Upper lobe of left lung (tissue), 6 donors: ENCODE data around the gene MAP3K14. TPM values are rescaled to one million over a fixed set of nuclear protein-coding genes. Genes with fewer than 3 reads are reported as not detected.

Experiments used
- ATAC-seq, 2 donors: fragments of 200-7000 bp; cut with Tn5 transposase; one replicate each; pipeline ENCODE4 v1.9.1; 2022; ENCODE audit warnings: mild to moderate bottlenecking in 2 of 2, moderate library complexity in 2 of 2; ENCODE audit not compliant: low FRiP score in 2 of 2
- DNase-seq, 2 donors: peaks; one replicate each; pipeline ENCODE4 v3.0.0-alpha.2; 2019 to 2020
- H3K27ac ChIP-seq, 4 donors: fragments of 200-600 bp; sonication (generic); one replicate each; pipeline ENCODE4 v1.5.1; 2016 to 2019
- H3K27me3 ChIP-seq, 4 donors: fragments of 200-600 bp; sonication (generic); one replicate each; pipeline ENCODE4 v1.5.1; 2017 to 2019
- H3K36me3 ChIP-seq, 4 donors: fragments of 200-600 bp; sonication (generic); one replicate each; pipeline ENCODE4 v1.5.1; 2016 to 2019
- H3K4me1 ChIP-seq, 4 donors: fragments of 200-600 bp; sonication (generic); one replicate each; pipeline ENCODE4 v1.5.1; 2018 to 2019
- H3K4me3 ChIP-seq, 4 donors: fragments of 200-600 bp; sonication (generic); one replicate each; pipeline ENCODE4 v1.5.1; 2017 to 2019; ENCODE audit warnings: mild to moderate bottlenecking in 2 of 4, moderate library complexity in 1 of 4
- H3K9me3 ChIP-seq, 4 donors: fragments of 200-600 bp; sonication (generic); one replicate each; pipeline ENCODE4 v1.5.1; 2018 to 2019
- CTCF ChIP-seq, 6 experiments: fragments of 450-650 bp in 4 of 6; fragments of 200-600 bp in 2 of 6; sonication (generic) in 2 of 6; IDR thresholded peaks; one replicate each; pipeline ENCODE4 v1.5.1; 2016 to 2019; ENCODE audit warnings: antibody characterized with exemption in 6 of 6
- EP300 ChIP-seq, 4 donors: sonication (generic); formaldehyde crosslinking; IDR thresholded peaks; one replicate each; pipeline ENCODE4 v1.5.1; 2017; ENCODE audit warnings: antibody characterized with exemption in 4 of 4, control low read depth in 2 of 4
- POLR2A ChIP-seq, 4 donors: fragments of 450-650 bp; IDR thresholded peaks; one replicate each; pipeline ENCODE4 v1.5.1; 2016 to 2017; ENCODE audit warnings: antibody characterized with exemption in 4 of 4, mild to moderate bottlenecking in 2 of 4
- POLR2AphosphoS5 ChIP-seq, 2 donors: sonication (generic); formaldehyde crosslinking; IDR thresholded peaks; one replicate each; pipeline ENCODE4 v1.5.1; 2017; ENCODE audit warnings: antibody characterized with exemption in 2 of 2
- WGBS, 2 donors: methylation state at CpG; one replicate each; pipeline ENCODE4 v1.1.5; 2017 to 2018; 5-methylcytosine and 5-hydroxymethylcytosine counted together
- total RNA-seq, 6 donors: library from RNA; depleted of rRNA in 4 of 6; stranded (reverse); fragments of >200 nt in 4 of 6; gene quantifications; one replicate each; pipeline versions ENCODE4 v1.1.0 to v1.2.1, GENCODE V29; 2016 to 2021
- donor health status: DM: no; HTN: no; CAD: no; lungs with moderate emphysema.
- donor health status: DM: no; HTN: yes; CAD: no; lungs with severe emphysema.

Gene MAP3K14
- total RNA-seq, 6 donors from 2014 or later: 11.4 to 17.8 (median 13.5) TPM

- H3K9me3 ChIP-seq: no peaks in the 10 kb centered on the region
- H3K4me3 ChIP-seq: no peak overlapping the region
- no peaks in the 10 kb centered on the region for H3K27me3 ChIP-seq
- ATAC-seq (no peak), DNase-seq (peak in 1 of 2 donors; percentile 61)
- 75 to 86% methylated on average over 10 to 18 of the region's 19 CpGs for WGBS, 2 donors
- peaks cover 25 to 65% (median 48%) of the 10 kb centered on the region in 4 donors for H3K4me1 ChIP-seq
- no peak for TF ChIP-seq EP300 (IDR thresholded peaks at IDR 0.05)
- TF ChIP-seq POLR2AphosphoS5 (IDR thresholded peaks at IDR 0.05): no peak
- TF ChIP-seq POLR2A (IDR thresholded peaks at IDR 0.05): no peak
- TF ChIP-seq CTCF (IDR thresholded peaks at IDR 0.05): peak in 5 of 6 experiments; percentile 16 to 47 (median 33)
- peaks cover 0 to 17% (median 6%) of the 10 kb centered on the region in 4 donors for H3K36me3 ChIP-seq
- H3K27ac ChIP-seq: peak overlapping the region in 2 of 4 donors; percentile 91 to 93
Observed at GRCh38 chr17:45231481-45232116, 85.2 kb downstream of the MAP3K14 start.

- peaks cover 0 to 11% (median 3%) of the 10 kb centered on the region in 4 donors for H3K36me3 ChIP-seq
- WGBS, 2 donors: 74 to 81% methylated on average over 7 to 12 of the region's 12 CpGs
- no peak overlapping the region for H3K4me3 ChIP-seq
- no peaks in the 10 kb centered on the region for H3K9me3 ChIP-seq
- TF ChIP-seq EP300 (IDR thresholded peaks at IDR 0.05): no peak
- no peak for TF ChIP-seq POLR2A (IDR thresholded peaks at IDR 0.05)
- TF ChIP-seq CTCF (IDR thresholded peaks at IDR 0.05): no peak
- no peak for TF ChIP-seq POLR2AphosphoS5 (IDR thresholded peaks at IDR 0.05)
- ATAC-seq (no peak), DNase-seq (peak in 1 of 2 donors; percentile 66)
- peaks cover 28 to 71% (median 51%) of the 10 kb centered on the region in 4 donors for H3K4me1 ChIP-seq
- H3K27ac ChIP-seq: peak overlapping the region in 3 of 4 donors; percentile 65 to 93 (median 91)
- H3K27me3 ChIP-seq: no peaks in the 10 kb centered on the region
Observed at GRCh38 chr17:45230787-45231480, 85.9 kb downstream of the MAP3K14 start.

- TF ChIP-seq POLR2AphosphoS5 (IDR thresholded peaks at IDR 0.05): no peak
- no peak for TF ChIP-seq CTCF (IDR thresholded peaks at IDR 0.05)
- Histone ChIP-seq H3K27ac (peak overlapping the region in 3 of 4 donors; percentile 65 to 93 (median 91)), H3K36me3 (peaks cover 0 to 11% (median 3%) of the 10 kb centered on the region in 4 donors), H3K9me3 (no peaks in the 10 kb centered on the region), H3K4me3 (no peak overlapping the region), H3K27me3 (no peaks in the 10 kb centered on the region), H3K4me1 (peaks cover 30 to 67% (median 52%) of the 10 kb centered on the region in 4 donors)
- DNase-seq (no peak), ATAC-seq (no peak)
- WGBS, 2 donors: 82 to 89% methylated on average over 2 to 4 of the region's 4 CpGs
Observed at GRCh38 chr17:45230410-45230786, 86.4 kb downstream of the MAP3K14 start.

GRCh38 chr17:45229681-45230409, 87.0 kb downstream of the MAP3K14 start:
- Histone ChIP-seq H3K4me3 (no peak overlapping the region), H3K36me3 (peaks cover 0 to 11% (median 3%) of the 10 kb centered on the region in 4 donors), H3K4me1 (peaks cover 30 to 69% (median 55%) of the 10 kb centered on the region in 4 donors), H3K27ac (peak overlapping the region; percentile 65 to 93 (median 86)), H3K9me3 (no peaks in the 10 kb centered on the region), H3K27me3 (no peaks in the 10 kb centered on the region)
- ATAC-seq: peak in 1 of 2 donors; percentile 1
- DNase-seq: no peak
- WGBS, 2 donors: 72 to 82% methylated on average over 2 to 15 of the region's 16 CpGs
- TF ChIP-seq POLR2A (IDR thresholded peaks at IDR 0.05) (no peak), CTCF (IDR thresholded peaks at IDR 0.05) (no peak), POLR2AphosphoS5 (IDR thresholded peaks at IDR 0.05) (no peak), EP300 (IDR thresholded peaks at IDR 0.05) (no peak)
